Vagina (tissue), 2 donors: ENCODE data around the gene FN1. TPM values are rescaled to one million over a fixed set of nuclear protein-coding genes. Genes with fewer than 3 reads are reported as not detected.

Source experiments
- DNase-seq, 2 donors: peaks; one replicate each; pipeline ENCODE4 v3.0.0-alpha.2; 2017; ENCODE audit errors: extremely low spot score in 2 of 2
- H3K27ac ChIP-seq: fragments of 200-600 bp; sonication (generic); one replicate; pipeline ENCODE4 v1.5.1; 2019
- H3K27me3 ChIP-seq: fragments of 200-600 bp; sonication (generic); one replicate; pipeline ENCODE4 v1.5.1; 2019
- H3K36me3 ChIP-seq, 2 donors: fragments of 200-600 bp; sonication (generic); one replicate each; pipeline ENCODE4 v1.5.1; 2017 to 2019
- H3K4me1 ChIP-seq: fragments of 200-600 bp; sonication (generic); one replicate; pipeline ENCODE4 v1.5.1; 2019
- H3K4me3 ChIP-seq, 2 donors: fragments of 200-600 bp; sonication (generic); 1 replicate in 1 of 2; 2 replicates in 1 of 2; pipeline ENCODE4 v1.5.1; 2016 to 2019
- H3K9me3 ChIP-seq: fragments of 200-600 bp; sonication (generic); one replicate; pipeline ENCODE4 v1.5.1; 2019
- CTCF ChIP-seq, 3 experiments: fragments of 450-650 bp in 2 of 3; fragments of 200-600 bp in 1 of 3; sonication (generic) in 1 of 3; IDR thresholded peaks; one replicate each; pipeline ENCODE4 v1.5.1; 2017 to 2019; ENCODE audit warnings: antibody characterized with exemption in 3 of 3, mild to moderate bottlenecking in 2 of 3, moderate library complexity in 2 of 3
- POLR2A ChIP-seq, 2 donors: fragments of 450-650 bp; IDR thresholded peaks; one replicate each; pipeline ENCODE4 v1.6.1; 2017; ENCODE audit warnings: antibody characterized with exemption in 2 of 2, mild to moderate bottlenecking in 2 of 2, moderate library complexity in 2 of 2
- POLR2AphosphoS5 ChIP-seq, 2 donors: sonication (generic); formaldehyde crosslinking; IDR thresholded peaks; one replicate each; pipeline ENCODE4 v1.9.0; 2017; ENCODE audit warnings: antibody characterized with exemption in 2 of 2, mild to moderate bottlenecking in 2 of 2, low read depth in 1 of 2; ENCODE audit not compliant: insufficient read depth in 1 of 2
- intact Hi-C: fragments of 100-400 bp; cut with DNase I; formaldehyde crosslinking; loops from one replicate; pipeline ENCODE4 v1.15.1; 2023
- total RNA-seq: library from RNA; depleted of rRNA; stranded (reverse); fragments of >200 nt; gene quantifications from one replicate; pipeline ENCODE4 v1.2.3, GENCODE V29; 2016

FN1 gene
- total RNA-seq, 1 donor from 2014 or later, result 292 TPM

- TF ChIP-seq CTCF (IDR thresholded peaks at IDR 0.05) (no peak), POLR2AphosphoS5 (IDR thresholded peaks at IDR 0.05; ENCODE audit: insufficient read depth in 1 of 2, low read depth in 1 of 2) (no peak), POLR2A (IDR thresholded peaks at IDR 0.05) (no peak)
- no peak overlapping the region for H3K27ac ChIP-seq
- intact Hi-C loops, result no loop called here
These were observed 66.6 kb downstream of the FN1 start for GRCh38 chr2:215369181-215369760.

GRCh38 chr2:215368493-215368809, 67.4 kb downstream of the FN1 start:
- Histone ChIP-seq H3K9me3 (no peaks in the 10 kb centered on the region), H3K36me3 (peaks cover 0 to 34% of the 10 kb centered on the region in 2 donors), H3K27me3 (no peaks in the 10 kb centered on the region), H3K4me1 (no peaks in the 10 kb centered on the region), H3K27ac (no peak overlapping the region), H3K4me3 (no peak overlapping the region)
- DNase-seq, result no peak
- intact Hi-C loops, result no loop called here
- TF ChIP-seq CTCF (IDR thresholded peaks at IDR 0.05), result no peak
- TF ChIP-seq POLR2AphosphoS5 (IDR thresholded peaks at IDR 0.05; ENCODE audit: insufficient read depth in 1 of 2, low read depth in 1 of 2), result no peak
- no peak for TF ChIP-seq POLR2A (IDR thresholded peaks at IDR 0.05)

More at GRCh38 chr2:215369181-215369760, 66.6 kb downstream of the FN1 start:
- Histone ChIP-seq H3K36me3 (peaks cover 0 to 33% of the 10 kb centered on the region in 2 donors), H3K27me3 (no peaks in the 10 kb centered on the region), H3K4me3 (no peak overlapping the region), H3K9me3 (no peaks in the 10 kb centered on the region), H3K4me1 (no peaks in the 10 kb centered on the region)
- DNase-seq, result no peak

- Histone ChIP-seq H3K36me3 (peaks cover 0 to 38% of the 10 kb centered on the region in 2 donors), H3K9me3 (no peaks in the 10 kb centered on the region), H3K27ac (no peak overlapping the region), H3K4me3 (no peak overlapping the region), H3K27me3 (no peaks in the 10 kb centered on the region), H3K4me1 (no peaks in the 10 kb centered on the region)
- no peak for TF ChIP-seq POLR2A (IDR thresholded peaks at IDR 0.05)
- TF ChIP-seq POLR2AphosphoS5 (IDR thresholded peaks at IDR 0.05; ENCODE audit: insufficient read depth in 1 of 2, low read depth in 1 of 2), result no peak
- no peak for TF ChIP-seq CTCF (IDR thresholded peaks at IDR 0.05)
- no peak for DNase-seq
- intact Hi-C loops, result no loop called here
These were observed 68.0 kb downstream of the FN1 start for GRCh38 chr2:215367662-215368492.

- Histone ChIP-seq H3K27ac (no peak overlapping the region), H3K9me3 (no peaks in the 10 kb centered on the region), H3K4me3 (no peak overlapping the region), H3K27me3 (no peaks in the 10 kb centered on the region), H3K4me1 (no peaks in the 10 kb centered on the region), H3K36me3 (peaks cover 0 to 39% of the 10 kb centered on the region in 2 donors)
- no peak for DNase-seq
- intact Hi-C loops, result no loop called here
- TF ChIP-seq CTCF (IDR thresholded peaks at IDR 0.05) (no peak), POLR2A (IDR thresholded peaks at IDR 0.05) (no peak), POLR2AphosphoS5 (IDR thresholded peaks at IDR 0.05; ENCODE audit: insufficient read depth in 1 of 2, low read depth in 1 of 2) (no peak)
These were observed 69.3 kb downstream of the FN1 start for GRCh38 chr2:215366440-215367032.
